IMR-90 (cell line): ENCODE results near the gene NAGLU. TPM values are rescaled to one million over a fixed set of nuclear protein-coding genes. Genes with fewer than 3 reads are reported as not detected.

ENCODE experiments used
- ATAC-seq: fragments of 200-7000 bp; cut with Tn5 transposase; 2 replicates; pipeline ENCODE4 v1.9.1; 2020; ENCODE audit warnings: low read depth, mild to moderate bottlenecking, moderate library complexity
- BruUV-seq: library from RNA; stranded (reverse); fragments of 400-500 nt; replicated peaks from 2 replicates; lab custom pipeline; 2021; lab: Mats Ljungman, UMichigan
- CTCF ChIA-PET: fragments of 300-600 bp; formaldehyde crosslinking; extraction: SDS; loops from one replicate; lab custom pipeline; 2021; ENCODE audit warnings: antibody characterized with exemption; lab: Yijun Ruan, JAX
- POLR2A ChIA-PET: fragments of 300-600 bp; sonication (Branson Sonifier 250); formaldehyde crosslinking; loops from one replicate; lab custom pipeline; 2022; ENCODE audit warnings: antibody characterized with exemption; ENCODE audit not compliant: unreplicated experiment; lab: Charles Lee
- DNase-seq: peaks from one replicate; pipeline ENCODE4 v3.0.0; 2013
- H2AFZ ChIP-seq: replicated peaks from 2 replicates; pipeline ENCODE3; 2013; ENCODE audit warnings: low read length, mild to moderate bottlenecking; ENCODE audit not compliant: poor library complexity
- H2AK5ac ChIP-seq: 2 replicates; pipeline ENCODE4 v1.6.1; 2013; ENCODE audit warnings: low read depth, low read length, inconsistent platforms
- H2AK9ac ChIP-seq: replicated peaks from 2 replicates; pipeline ENCODE3; 2013; ENCODE audit warnings: mild to moderate bottlenecking, low read depth, low read length, moderate library complexity; ENCODE audit not compliant: poor library complexity
- H2BK120ac ChIP-seq: 2 replicates; pipeline ENCODE4 v1.6.1; 2013; ENCODE audit warnings: low read depth, low read length, inconsistent platforms
- H2BK15ac ChIP-seq: 3 replicates; pipeline ENCODE4 v1.6.1; 2013; ENCODE audit warnings: low read depth, low read length, inconsistent platforms
- H2BK20ac ChIP-seq: 2 replicates; pipeline ENCODE4 v1.6.1; 2013; ENCODE audit warnings: low read depth, mild to moderate bottlenecking, inconsistent platforms, low read length, moderate library complexity
- H2BK5ac ChIP-seq: 2 replicates; pipeline ENCODE4 v1.6.1; 2013; ENCODE audit warnings: mild to moderate bottlenecking, low read depth, low read length, inconsistent platforms; ENCODE audit not compliant: poor library complexity, severe bottlenecking
- H3K14ac ChIP-seq: replicated peaks from 2 replicates; pipeline ENCODE4 v1.6.1; 2013; ENCODE audit warnings: low read depth, low read length, inconsistent platforms
- H3K18ac ChIP-seq: 2 replicates; pipeline ENCODE4 v1.6.1; 2013; ENCODE audit warnings: low read depth, low read length, control low read depth
- H3K23ac ChIP-seq: 2 replicates; pipeline ENCODE4 v1.6.1; 2013; ENCODE audit warnings: low read depth, low read length, inconsistent platforms
- H3K27ac ChIP-seq: 2 replicates; pipeline ENCODE4 v1.5.1; 2013; ENCODE audit warnings: mild to moderate bottlenecking, control low read depth, low read length; ENCODE audit not compliant: insufficient read depth
- H3K27me3 ChIP-seq: 2 replicates; pipeline ENCODE4 v1.6.1; 2013; ENCODE audit warnings: low read length; ENCODE audit not compliant: control insufficient read depth, insufficient read depth
- H3K36me3 ChIP-seq: 2 replicates; pipeline ENCODE4 v1.6.1; 2013; ENCODE audit warnings: low read length, mixed read lengths; ENCODE audit not compliant: control insufficient read depth, insufficient read depth
- H3K4ac ChIP-seq: 2 replicates; pipeline ENCODE4 v1.6.1; 2013; ENCODE audit warnings: low read depth, low read length, inconsistent platforms
- H3K4me1 ChIP-seq: 2 replicates; pipeline ENCODE4 v1.6.1; 2013; ENCODE audit warnings: low read length, mixed read lengths; ENCODE audit not compliant: control insufficient read depth, insufficient read depth
- H3K4me2 ChIP-seq: 2 replicates; pipeline ENCODE4 v1.6.1; 2013; ENCODE audit warnings: low read depth, mild to moderate bottlenecking, control low read depth, low read length, moderate library complexity
- H3K4me3 ChIP-seq: 2 replicates; pipeline ENCODE4 v1.5.1; 2013; ENCODE audit warnings: low read depth, mild to moderate bottlenecking, control low read depth, low read length, moderate library complexity; ENCODE audit not compliant: insufficient read depth
- H3K56ac ChIP-seq: 2 replicates; pipeline ENCODE4 v1.6.1; 2013; ENCODE audit warnings: low read length, inconsistent platforms; ENCODE audit not compliant: insufficient read depth; ENCODE audit errors: extremely low read depth
- H3K79me1 ChIP-seq, 2 experiments: 2 replicates each; pipeline ENCODE4 v1.6.1; 2013; ENCODE audit warnings: low read length in 2 of 2, inconsistent platforms in 1 of 2, low read depth in 1 of 2
- H3K9ac ChIP-seq: 2 replicates; pipeline ENCODE4 v1.6.1; 2013; ENCODE audit warnings: low read depth, low read length, control low read depth
- H3K9me1 ChIP-seq: 2 replicates; pipeline ENCODE4 v1.6.1; 2013; ENCODE audit warnings: low read length, inconsistent platforms; ENCODE audit not compliant: insufficient read depth
- H3K9me3 ChIP-seq: 2 replicates; pipeline ENCODE4 v1.6.1; 2013; ENCODE audit warnings: low read length; ENCODE audit not compliant: control insufficient read depth, insufficient read depth
- H4K20me1 ChIP-seq: 2 replicates; pipeline ENCODE4 v1.6.1; 2013; ENCODE audit warnings: low read length, inconsistent platforms; ENCODE audit not compliant: insufficient read depth
- H4K5ac ChIP-seq: 2 replicates; pipeline ENCODE4 v1.6.1; 2013; ENCODE audit warnings: mild to moderate bottlenecking, low read depth, low read length, control low read depth
- H4K8ac ChIP-seq, 2 experiments: 2 replicates each; pipeline ENCODE4 v1.6.1; 2013; ENCODE audit warnings: low read depth in 2 of 2, low read length in 2 of 2, control low read depth in 1 of 2, inconsistent platforms in 1 of 2
- H4K91ac ChIP-seq: 2 replicates; pipeline ENCODE4 v1.6.1; 2013; ENCODE audit warnings: low read depth, low read length, inconsistent platforms; ENCODE audit not compliant: insufficient read depth
- CEBPB ChIP-seq: IDR thresholded peaks from 2 replicates; pipeline ENCODE4 v1.6.1; 2012; ENCODE audit warnings: low read depth, low read length, improper control_type of control experiment
- FOS ChIP-seq: fragments of 150-350 bp; IDR thresholded peaks from 2 replicates; pipeline ENCODE4 v1.6.1; 2016; ENCODE audit warnings: low read depth, low read length
- MAFK ChIP-seq: IDR thresholded peaks from 2 replicates; pipeline ENCODE4 v1.6.1; 2012; ENCODE audit warnings: low read depth, low read length, improper control_type of control experiment
- MAZ ChIP-seq: IDR thresholded peaks from 2 replicates; pipeline ENCODE4 v1.6.1; 2012; ENCODE audit warnings: low read depth, mild to moderate bottlenecking, low read length, improper control_type of control experiment, moderate library complexity, borderline replicate concordance
- MXI1 ChIP-seq: IDR thresholded peaks from 2 replicates; pipeline ENCODE4 v1.6.1; 2012; ENCODE audit warnings: low read depth, mild to moderate bottlenecking, low read length, moderate library complexity, borderline replicate concordance
- NFE2L2 ChIP-seq: fragments of 150-350 bp; IDR thresholded peaks from 2 replicates; pipeline ENCODE4 v1.6.1; 2016; ENCODE audit warnings: low read depth, mild to moderate bottlenecking, low read length
- POLR2A ChIP-seq: IDR thresholded peaks from 2 replicates; pipeline ENCODE4 v1.6.1; 2012; ENCODE audit warnings: mild to moderate bottlenecking, low read depth, low read length
- SMC3 ChIP-seq: fragments of 150-350 bp; IDR thresholded peaks from 2 replicates; pipeline ENCODE4 v1.6.1; 2016; ENCODE audit warnings: low read depth, mild to moderate bottlenecking, antibody characterized with exemption, low read length, moderate library complexity
- WGBS, 2 experiments: methylation state at CpG; one replicate each; pipeline versions ENCODE4 v1.1.5 to v1.1.7; 2013; ENCODE audit warnings: missing lambda C conversion rate in 2 of 2; ENCODE audit not compliant: insufficient read length in 1 of 2; ENCODE audit errors: extremely low coverage in 2 of 2; 5-methylcytosine and 5-hydroxymethylcytosine counted together
- dilution Hi-C: fragments of 300-500 bp; cut with HindIII; formaldehyde crosslinking; loops from one replicate; pipeline ENCODE4 v1.14.3; 2018; ENCODE audit warnings: low sequenced_read_pairs; ENCODE audit not compliant: unreplicated experiment
- in situ Hi-C: fragments of 300-500 bp; cut with MboI; formaldehyde crosslinking; loops from 3 replicates; pipeline ENCODE4 v1.14.3; 2019; ENCODE audit warnings: low sequenced_read_pairs, inconsistent platforms, mixed read lengths
- intact Hi-C: fragments of 100-400 bp; cut with micrococcal nuclease; formaldehyde crosslinking; loops from 2 replicates; pipeline ENCODE4 v1.10.0; 2022
- polyA plus RNA-seq, 3 experiments: library from polyadenylated mRNA; depleted of rRNA; stranded (reverse); fragments of >200 nt; gene quantifications; 2 replicates each; pipeline ENCODE4 v1.2.3, GENCODE V29; 2012; ENCODE audit warnings: low replicate concordance in 1 of 3
- total RNA-seq: library from RNA; depleted of rRNA; stranded (reverse); fragments of >200 nt; gene quantifications from 2 replicates; pipeline ENCODE4 v1.2.3, GENCODE V29; 2012
- TF ChIP-seq, protein P1 (sequence below): fragments of 150-350 bp; IDR thresholded peaks from 2 replicates; pipeline ENCODE4 v1.6.1; 2017; ENCODE audit warnings: mild to moderate bottlenecking, antibody characterized with exemption, low read length, low read depth
- TF ChIP-seq, protein P2 (sequence below): conservative IDR thresholded peaks from 2 replicates; pipeline ENCODE4 v1.5.1; 2012; ENCODE audit warnings: mild to moderate bottlenecking, low read depth, low read length, improper control_type of control experiment
- TF ChIP-seq, protein P3 (sequence below): fragments of 150-350 bp; IDR thresholded peaks from 2 replicates; pipeline ENCODE4 v1.6.1; 2016; ENCODE audit warnings: low read depth, mild to moderate bottlenecking, low read length, moderate library complexity, borderline replicate concordance

The NAGLU gene
- total and polyA plus RNA-seq, 2 of the 4 experiments (the other 2 are of a cell fraction) = 6.5 to 29.2 TPM

DNA sequence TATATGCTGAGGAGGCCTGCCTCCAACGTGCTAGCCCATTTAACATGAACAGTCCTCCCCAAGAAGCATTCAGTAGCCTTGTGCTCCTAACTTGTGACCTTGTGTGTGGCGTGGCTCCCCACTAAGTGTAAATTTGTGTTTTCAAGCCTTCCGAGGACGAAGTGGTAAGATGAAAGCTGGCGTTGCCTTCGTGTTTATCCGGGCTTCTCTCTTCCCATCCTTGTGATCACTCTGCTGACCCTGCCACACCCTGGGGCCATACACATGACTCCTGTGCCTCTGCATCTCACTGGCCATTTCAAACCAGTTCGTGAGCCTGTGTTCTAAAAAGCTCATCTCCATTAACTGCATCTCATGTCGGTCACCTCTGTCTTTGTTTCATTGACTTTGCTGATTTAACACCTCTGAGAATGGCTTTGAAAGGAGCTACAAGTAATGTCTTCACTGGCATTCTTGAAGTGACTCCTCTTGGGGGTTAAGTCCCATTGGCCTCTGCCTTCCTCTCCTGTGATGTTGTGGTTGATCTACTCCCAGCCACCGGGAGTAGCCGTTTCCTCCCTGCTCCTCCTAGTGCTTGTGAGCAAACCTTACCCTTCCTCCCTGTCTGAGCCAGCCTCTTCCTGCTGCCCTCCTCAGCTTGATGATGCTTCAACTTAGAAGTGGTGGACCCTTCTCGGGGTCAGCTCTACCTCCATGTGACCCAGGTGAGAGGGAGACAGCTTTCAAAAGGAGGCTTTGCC, 27.4 kb upstream of the NAGLU start:
- no peak overlapping the region for H3K18ac ChIP-seq
- DNase-seq (no peak), ATAC-seq (no peak)
- in situ Hi-C loops (no loop called here), dilution Hi-C loops (no loop called here), intact Hi-C loops (no loop called here)
- TF ChIP-seq FOS = no peak
- TF ChIP-seq NFE2L2 = no peak
- TF ChIP-seq, protein P1, sequence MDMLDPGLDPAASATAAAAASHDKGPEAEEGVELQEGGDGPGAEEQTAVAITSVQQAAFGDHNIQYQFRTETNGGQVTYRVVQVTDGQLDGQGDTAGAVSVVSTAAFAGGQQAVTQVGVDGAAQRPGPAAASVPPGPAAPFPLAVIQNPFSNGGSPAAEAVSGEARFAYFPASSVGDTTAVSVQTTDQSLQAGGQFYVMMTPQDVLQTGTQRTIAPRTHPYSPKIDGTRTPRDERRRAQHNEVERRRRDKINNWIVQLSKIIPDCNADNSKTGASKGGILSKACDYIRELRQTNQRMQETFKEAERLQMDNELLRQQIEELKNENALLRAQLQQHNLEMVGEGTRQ = no peak
- no peak for TF ChIP-seq MAZ
- no peak for TF ChIP-seq MXI1
- TF ChIP-seq, protein P2, sequence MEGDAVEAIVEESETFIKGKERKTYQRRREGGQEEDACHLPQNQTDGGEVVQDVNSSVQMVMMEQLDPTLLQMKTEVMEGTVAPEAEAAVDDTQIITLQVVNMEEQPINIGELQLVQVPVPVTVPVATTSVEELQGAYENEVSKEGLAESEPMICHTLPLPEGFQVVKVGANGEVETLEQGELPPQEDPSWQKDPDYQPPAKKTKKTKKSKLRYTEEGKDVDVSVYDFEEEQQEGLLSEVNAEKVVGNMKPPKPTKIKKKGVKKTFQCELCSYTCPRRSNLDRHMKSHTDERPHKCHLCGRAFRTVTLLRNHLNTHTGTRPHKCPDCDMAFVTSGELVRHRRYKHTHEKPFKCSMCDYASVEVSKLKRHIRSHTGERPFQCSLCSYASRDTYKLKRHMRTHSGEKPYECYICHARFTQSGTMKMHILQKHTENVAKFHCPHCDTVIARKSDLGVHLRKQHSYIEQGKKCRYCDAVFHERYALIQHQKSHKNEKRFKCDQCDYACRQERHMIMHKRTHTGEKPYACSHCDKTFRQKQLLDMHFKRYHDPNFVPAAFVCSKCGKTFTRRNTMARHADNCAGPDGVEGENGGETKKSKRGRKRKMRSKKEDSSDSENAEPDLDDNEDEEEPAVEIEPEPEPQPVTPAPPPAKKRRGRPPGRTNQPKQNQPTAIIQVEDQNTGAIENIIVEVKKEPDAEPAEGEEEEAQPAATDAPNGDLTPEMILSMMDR = no peak
- TF ChIP-seq CEBPB = no peak
- no peak for TF ChIP-seq SMC3
- TF ChIP-seq, protein P3, sequence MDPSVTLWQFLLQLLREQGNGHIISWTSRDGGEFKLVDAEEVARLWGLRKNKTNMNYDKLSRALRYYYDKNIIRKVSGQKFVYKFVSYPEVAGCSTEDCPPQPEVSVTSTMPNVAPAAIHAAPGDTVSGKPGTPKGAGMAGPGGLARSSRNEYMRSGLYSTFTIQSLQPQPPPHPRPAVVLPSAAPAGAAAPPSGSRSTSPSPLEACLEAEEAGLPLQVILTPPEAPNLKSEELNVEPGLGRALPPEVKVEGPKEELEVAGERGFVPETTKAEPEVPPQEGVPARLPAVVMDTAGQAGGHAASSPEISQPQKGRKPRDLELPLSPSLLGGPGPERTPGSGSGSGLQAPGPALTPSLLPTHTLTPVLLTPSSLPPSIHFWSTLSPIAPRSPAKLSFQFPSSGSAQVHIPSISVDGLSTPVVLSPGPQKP = no peak
- TF ChIP-seq MAFK = no peak
- no peak for TF ChIP-seq POLR2A
- H3K4ac ChIP-seq = no peak overlapping the region
- H3K14ac ChIP-seq = no peak overlapping the region
- no peak overlapping the region for H4K91ac ChIP-seq
- WGBS, 2 experiments = 75% methylated on average over 3 of the region's 12 CpGs; no CpG with 5 or more reads in 1 of the 2 experiments
- no peak overlapping the region for H3K23ac ChIP-seq
- no peaks in the 10 kb centered on the region for H3K9me3 ChIP-seq
- no peak overlapping the region for H2BK15ac ChIP-seq
- H3K56ac ChIP-seq = no peak overlapping the region
- ChIA-PET POLR2A (interaction anchor here (0.6 kb wide), 1 partner anchor 83 kb away, joined by 4 read pairs; no protein-coding TSS in a partner anchor), CTCF (no interaction called here)
- peaks cover 0 to 4% of the 10 kb centered on the region in 2 experiments; a peak in 1 of 4 replicates for H3K79me1 ChIP-seq
- H4K20me1 ChIP-seq = no peaks in the 10 kb centered on the region
- no peak overlapping the region for H3K4me3 ChIP-seq
- H3K4me2 ChIP-seq = no peak overlapping the region
- no peak overlapping the region for H3K9ac ChIP-seq
- H3K4me1 ChIP-seq = peaks cover 15% of the 10 kb centered on the region
- no peaks in the 10 kb centered on the region for H3K27me3 ChIP-seq
- no peak overlapping the region for H2AK5ac ChIP-seq
- H3K36me3 ChIP-seq = peaks cover 26% of the 10 kb centered on the region
- H2AK9ac ChIP-seq = no peak overlapping the region
- no peak overlapping the region for H4K8ac ChIP-seq
- H2BK20ac ChIP-seq = no peak overlapping the region
- no peak overlapping the region for H4K5ac ChIP-seq
- H3K27ac ChIP-seq = no peak overlapping the region
- no peak overlapping the region for H2BK5ac ChIP-seq
- H2AFZ ChIP-seq = no peak overlapping the region
- BruUV-seq = no TSS peak
- no peak overlapping the region for H2BK120ac ChIP-seq
- peaks cover 15% of the 10 kb centered on the region for H3K9me1 ChIP-seq
